K562 (cell line): ENCODE measurements around the gene SLC5A11. TPM values are rescaled to one million over a fixed set of nuclear protein-coding genes. Genes with fewer than 3 reads are reported as not detected.
A peak's percentile ranks its signal among the peaks of the same experiment; 100 is the strongest.

Experiments used
- ATAC-seq: fragments of 200-7000 bp; cut with Tn5 transposase; 3 replicates; pipeline ENCODE4 v1.9.1; 2020; ENCODE audit warnings: moderate library complexity
- BruUV-seq: library from RNA; stranded (reverse); fragments of 400-500 nt; replicated peaks from 2 replicates; lab custom pipeline; 2021; lab: Mats Ljungman, UMichigan
- CTCF ChIA-PET: fragments of 300-600 bp; formaldehyde crosslinking; extraction: SDS; loops from one replicate; lab custom pipeline; 2021; ENCODE audit warnings: low intra/inter-chr PET ratio; lab: Yijun Ruan, JAX
- POLR2A ChIA-PET: fragments of 300-600, 350-650 bp; sonication (Branson Sonifier 250); formaldehyde crosslinking; extraction: SDS; loops from one replicate; lab custom pipeline; 2021; ENCODE audit warnings: antibody characterized with exemption, inconsistent platforms; lab: Yijun Ruan, JAX
- DNase-seq, 4 experiments: peaks; one replicate each; pipeline versions ENCODE4 v3.0.0 to v3.0.0-alpha.2; 2011 to 2018; ENCODE audit warnings: low spot score in 3 of 4, mixed read lengths in 3 of 4; ENCODE audit errors: extremely low read depth in 1 of 4
- FAIRE-seq: peaks from 2 replicates; lab custom pipeline; 2011; peaks lifted over from hg19 to GRCh38; lab: Jason Lieb, UNC
- H2AFZ ChIP-seq: 2 replicates; pipeline ENCODE4 v1.6.0; 2011; ENCODE audit warnings: low read depth, low read length, control low read depth, inconsistent platforms
- H3K27ac ChIP-seq: fragments of 200-600 bp; 3 replicates; pipeline ENCODE4 v1.8.0; 2011; ENCODE audit warnings: low read depth, mild to moderate bottlenecking, control low read depth, inconsistent platforms, low read length, moderate library complexity, mixed read lengths; ENCODE audit errors: extremely low read depth
- H3K27me3 ChIP-seq, 2 experiments: fragments of 300-600 bp in 1 of 2; 2 replicates in 1 of 2; 3 replicates in 1 of 2; pipeline versions ENCODE4 v1.6.0 to v1.8.0; 2011; ENCODE audit warnings: inconsistent platforms in 2 of 2, low read length in 2 of 2, mild to moderate bottlenecking in 1 of 2, mixed read lengths in 1 of 2, moderate library complexity in 1 of 2; ENCODE audit not compliant: control insufficient read depth in 2 of 2, insufficient read depth in 2 of 2
- H3K36me3 ChIP-seq: fragments of 300-600 bp; 3 replicates; pipeline ENCODE4 v1.8.0; 2011; ENCODE audit warnings: mild to moderate bottlenecking, low read length, inconsistent platforms; ENCODE audit not compliant: control insufficient read depth, insufficient read depth
- H3K4me1 ChIP-seq, 2 experiments: fragments of 200-600 bp in 1 of 2; replicated peaks in 1 of 2; 2 replicates in 1 of 2; 3 replicates in 1 of 2; pipeline versions ENCODE4 v1.5.1 to v1.8.0; 2011; ENCODE audit warnings: inconsistent platforms in 2 of 2, low read length in 2 of 2, mild to moderate bottlenecking in 1 of 2, mixed read lengths in 1 of 2, moderate library complexity in 1 of 2; ENCODE audit not compliant: control insufficient read depth in 2 of 2, insufficient read depth in 2 of 2
- H3K4me2 ChIP-seq: 2 replicates; pipeline ENCODE4 v1.6.1; 2011; ENCODE audit warnings: low read length, control low read depth, inconsistent platforms, mixed read lengths; ENCODE audit not compliant: insufficient read depth
- H3K4me3 ChIP-seq: fragments of 200-600 bp; sonication (generic), shearing (Covaris generic); 2 replicates; pipeline ENCODE4 v1.5.1; 2016; ENCODE audit warnings: control low read depth, inconsistent platforms
- H3K79me2 ChIP-seq: fragments of 200-600 bp; 3 replicates; pipeline ENCODE4 v1.8.0; 2011; ENCODE audit warnings: low read length, inconsistent platforms; ENCODE audit not compliant: control insufficient read depth, insufficient read depth
- H3K9ac ChIP-seq, 2 experiments: 2 replicates each; pipeline versions ENCODE4 v1.6.0 to v1.6.1; 2011; ENCODE audit warnings: low read depth in 2 of 2, low read length in 2 of 2, control low read depth in 1 of 2, inconsistent platforms in 1 of 2, mild to moderate bottlenecking in 1 of 2, mixed read lengths in 1 of 2; ENCODE audit not compliant: insufficient read depth in 1 of 2
- H3K9me1 ChIP-seq: one replicate; pipeline ENCODE4 v1.6.0; 2011; ENCODE audit warnings: inconsistent platforms, mild to moderate bottlenecking, low read length, moderate library complexity; ENCODE audit not compliant: control insufficient read depth, insufficient read depth
- H3K9me3 ChIP-seq: replicated peaks from 2 replicates; pipeline ENCODE4 v1.5.1; 2011; ENCODE audit warnings: low read depth, low read length, inconsistent platforms; ENCODE audit not compliant: control insufficient read depth, insufficient read depth
- H4K20me1 ChIP-seq: replicated peaks from 2 replicates; pipeline ENCODE4 v1.6.1; 2011; ENCODE audit warnings: low read length, inconsistent platforms, mixed read lengths; ENCODE audit not compliant: control insufficient read depth, insufficient read depth
- KLF1 ChIP-seq: fragments of 450-650 bp; IDR thresholded peaks from 2 replicates; pipeline ENCODE4 v1.6.1; 2016; ENCODE audit warnings: missing genetic modification characterization, missing compliant biosample characterization
- MIER1 ChIP-seq: fragments of 450-650 bp; IDR thresholded peaks from 2 replicates; pipeline ENCODE4 v1.6.1; 2016; ENCODE audit warnings: antibody characterized with exemption, mild to moderate bottlenecking, low read depth
- ZNF121 ChIP-seq: sonication (generic); formaldehyde crosslinking; conservative IDR thresholded peaks from 2 replicates; pipeline ENCODE4 v1.8.0; 2022; ENCODE audit warnings: missing genetic modification reagents
- ZNF133 ChIP-seq: fragments of 250-450 bp; sonication (Bioruptor Pico); IDR thresholded peaks from 2 replicates; pipeline ENCODE4 v1.4.0; 2020; ENCODE audit warnings: mild to moderate bottlenecking
- ZNF699 ChIP-seq: fragments of 250-450 bp; sonication (Bioruptor Pico); IDR thresholded peaks from 2 replicates; pipeline ENCODE4 v1.8.0; 2021; ENCODE audit warnings: mild to moderate bottlenecking, moderate library complexity; ENCODE audit not compliant: insufficient replicate concordance
- WGBS: fragments of 100-300 bp; shearing (Covaris generic); methylation state at CpG from one replicate; pipeline ENCODE4 v1.1.6; 2016; ENCODE audit warnings: low coverage, mixed read lengths; ENCODE audit not compliant: insufficient coverage; ENCODE audit errors: missing lambda C conversion rate; 5-methylcytosine and 5-hydroxymethylcytosine counted together
- in situ Hi-C: fragments of 300-500 bp; cut with MboI; formaldehyde crosslinking; loops from 4 replicates; pipeline ENCODE4 v1.15.0; 2018; ENCODE audit warnings: inconsistent platforms, mixed read lengths
- intact Hi-C: fragments of 100-400 bp; cut with micrococcal nuclease; formaldehyde crosslinking; loops from 2 replicates; pipeline ENCODE4 v1.14.2; 2022
- polyA plus RNA-seq, 8 experiments: library from polyadenylated mRNA; depleted of rRNA in 4 of 8; stranded (reverse) in 5 of 8; unstranded in 3 of 8; fragments of >200 nt; fragmentation: Nextera tagmentation in 2 of 8; fragmentation: Illumina TruSeq in 1 of 8; extraction: Ambion mirVana in 2 of 8; extraction: Trizol in 1 of 8; gene quantifications; 2 replicates each; pipeline versions ENCODE4 v1.2.1 to v1.2.3, GENCODE V29; 2011 to 2014; ENCODE audit warnings: inconsistent platforms in 1 of 8, missing spikeins in 1 of 8
- total RNA-seq, 7 experiments: library from RNA; depleted of rRNA in 6 of 7; stranded (reverse); fragments of >200 nt in 6 of 7; fragmentation: Illumina TruSeq in 2 of 7; extraction: Trizol in 2 of 7; gene quantifications; 2 replicates each; pipeline versions ENCODE4 v1.2.1 to v1.2.3, GENCODE V29; 2011 to 2021; ENCODE audit warnings: low replicate concordance in 1 of 7
- TF ChIP-seq, protein P1 (sequence below): IDR thresholded peaks from 2 replicates; pipeline ENCODE4 v1.6.1; 2016; ENCODE audit warnings: missing genetic modification characterization, missing compliant biosample characterization
- TF ChIP-seq, protein P2 (sequence below), 2 experiments: fragments of 450-650 bp in 1 of 2; sonication (generic) in 1 of 2; formaldehyde crosslinking in 1 of 2; IDR thresholded peaks in 1 of 2; conservative IDR thresholded peaks in 1 of 2; 2 replicates each; pipeline versions ENCODE4 v1.6.1 to v1.8.1; 2016 to 2023; ENCODE audit warnings: mild to moderate bottlenecking in 2 of 2, moderate library complexity in 2 of 2, inconsistent platforms in 1 of 2, missing genetic modification reagents in 1 of 2

Gene SLC5A11
- total and polyA plus RNA-seq, 9 of the 15 experiments (the other 6 are each of a cell fraction or from before 2014, with no cell fraction given), result 0.04 to 0.25 (median 0.11) TPM; not detected in 3

DNA sequence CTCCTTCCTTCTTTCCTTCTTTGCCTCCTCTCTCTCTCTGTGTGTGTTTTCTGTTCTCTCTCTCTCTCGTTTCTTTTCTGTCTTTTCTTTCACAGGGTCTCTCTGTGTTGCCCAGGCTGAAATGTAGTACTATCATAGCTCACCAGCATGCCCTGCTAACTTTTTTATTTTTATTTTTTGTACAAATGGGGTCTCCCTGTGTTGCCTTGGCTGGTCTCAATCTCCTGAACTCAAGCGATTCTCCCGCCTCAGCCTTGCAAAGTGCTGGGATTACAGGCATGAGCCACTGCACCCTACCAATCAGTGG is 1.5 kb downstream of the SLC5A11 start:
- Histone ChIP-seq H4K20me1 (0 out of 2 replicates have a peak, but pooled peaks cover 6% of the 10 kb centered on the region), H3K27me3 (0 out of 5 replicates have a peak, but pooled peaks cover 0 to 3% of the 10 kb centered on the region in 2 experiments), H3K79me2 (no peaks in the 10 kb centered on the region), H3K27ac (no peak overlapping the region), H3K4me2 (no peak overlapping the region), H2AFZ (no peak overlapping the region), H3K9me1 (peaks cover 4% of the 10 kb centered on the region), H3K36me3 (no peaks in the 10 kb centered on the region), H3K4me1 (peaks cover 21 to 33% of the 10 kb centered on the region in 2 experiments), H3K9me3 (no peaks in the 10 kb centered on the region), H3K9ac (no peak overlapping the region), H3K4me3 (no peak overlapping the region)
- FAIRE-seq (no peak), ATAC-seq (no peak), DNase-seq (no peak)
- POLR2A ChIA-PET, result interaction anchor here (0.7 to 1.0 kb wide), 2 partner anchors 13 to 962 kb away, joined by 3 read pairs; no protein-coding TSS in a partner anchor
- in situ Hi-C loops (no loop called here), intact Hi-C loops (no loop called here)
- WGBS, result 49% methylated on average over 3 of the region's 3 CpGs
- BruUV-seq, result no TSS peak
- CTCF ChIA-PET, result no interaction called here
- TF ChIP-seq MIER1, result peak; percentile 9; the same call in 1 of the 2 replicates
- TF ChIP-seq KLF1, result no peak
- TF ChIP-seq ZNF133 (CRISPR knock-in tag), result no peak
- TF ChIP-seq, protein P1, sequence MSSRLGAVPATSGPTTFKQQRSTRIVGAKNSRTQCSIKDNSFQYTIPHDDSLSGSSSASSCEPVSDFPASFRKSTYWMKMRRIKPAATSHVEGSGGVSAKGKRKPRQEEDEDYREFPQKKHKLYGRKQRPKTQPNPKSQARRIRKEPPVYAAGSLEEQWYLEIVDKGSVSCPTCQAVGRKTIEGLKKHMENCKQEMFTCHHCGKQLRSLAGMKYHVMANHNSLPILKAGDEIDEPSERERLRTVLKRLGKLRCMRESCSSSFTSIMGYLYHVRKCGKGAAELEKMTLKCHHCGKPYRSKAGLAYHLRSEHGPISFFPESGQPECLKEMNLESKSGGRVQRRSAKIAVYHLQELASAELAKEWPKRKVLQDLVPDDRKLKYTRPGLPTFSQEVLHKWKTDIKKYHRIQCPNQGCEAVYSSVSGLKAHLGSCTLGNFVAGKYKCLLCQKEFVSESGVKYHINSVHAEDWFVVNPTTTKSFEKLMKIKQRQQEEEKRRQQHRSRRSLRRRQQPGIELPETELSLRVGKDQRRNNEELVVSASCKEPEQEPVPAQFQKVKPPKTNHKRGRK (tag), result peak; percentile 96

DNA sequence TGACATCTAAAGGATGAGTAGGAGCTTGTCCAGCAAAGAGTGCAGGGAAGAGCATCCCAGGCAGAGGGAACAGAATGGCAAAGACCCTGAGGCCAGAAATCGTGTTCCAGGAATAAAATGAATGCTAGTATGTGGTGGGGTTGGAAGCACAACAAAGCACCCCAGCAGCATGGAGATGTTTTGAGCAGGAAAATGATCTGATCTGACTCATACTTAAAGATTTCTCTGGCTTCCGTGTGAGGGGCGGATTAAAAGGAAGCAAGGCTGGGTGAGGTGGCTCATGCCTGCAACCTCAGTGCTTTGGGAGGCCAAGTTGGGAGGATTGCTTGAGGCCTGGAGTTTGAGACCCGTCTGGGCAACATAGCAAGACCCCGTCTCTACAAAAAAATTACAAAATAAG is 2.3 kb downstream of the SLC5A11 start:
- no TSS peak for BruUV-seq
- Histone ChIP-seq H3K79me2 (no peaks in the 10 kb centered on the region), H3K4me1 (peaks cover 21 to 31% of the 10 kb centered on the region in 2 experiments), H3K9ac (no peak overlapping the region), H3K9me3 (no peaks in the 10 kb centered on the region), H3K4me2 (no peak overlapping the region), H3K36me3 (no peaks in the 10 kb centered on the region), H4K20me1 (0 out of 2 replicates have a peak, but pooled peaks cover 6% of the 10 kb centered on the region), H2AFZ (no peak overlapping the region), H3K27ac (no peak overlapping the region), H3K9me1 (peaks cover 4% of the 10 kb centered on the region), H3K4me3 (no peak overlapping the region), H3K27me3 (0 out of 5 replicates have a peak, but pooled peaks cover 0 to 3% of the 10 kb centered on the region in 2 experiments)
- TF ChIP-seq ZNF699 (CRISPR knock-in tag), result no peak
- TF ChIP-seq ZNF121, result 0 out of 2 replicates have a peak, but pooled peaks have one; percentile 16
- TF ChIP-seq, protein P2, sequence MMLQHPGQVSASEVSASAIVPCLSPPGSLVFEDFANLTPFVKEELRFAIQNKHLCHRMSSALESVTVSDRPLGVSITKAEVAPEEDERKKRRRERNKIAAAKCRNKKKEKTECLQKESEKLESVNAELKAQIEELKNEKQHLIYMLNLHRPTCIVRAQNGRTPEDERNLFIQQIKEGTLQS (IDR thresholded peaks at IDR 0.05), result peak; percentile 16; the same call in 1 of the 2 replicates
- TF ChIP-seq, protein P2 (CRISPR knock-in tag; conservative IDR thresholded peaks at IDR 0.05), result no peak
- ChIA-PET POLR2A (interaction anchor here (1.0 kb wide), 1 partner anchor 70 kb away, joined by 3 read pairs; no protein-coding TSS in a partner anchor), CTCF (no interaction called here)
- FAIRE-seq (no peak), ATAC-seq (no peak), DNase-seq (no peak)
- 12% methylated on average over 5 of the region's 5 CpGs for WGBS
- intact Hi-C loops, result no loop called here
- in situ Hi-C loops, result no loop called here
